Mucosa of rectum (tissue), 2 donors: Measurements from ENCODE around the gene FAM120A.
A peak's percentile ranks its signal among the peaks of the same experiment; 100 is the strongest.

Experiments used
- H3K27ac ChIP-seq, 2 donors: one replicate each; pipeline ENCODE4 v1.7.0; 2013; ENCODE audit warnings: inconsistent platforms in 2 of 2, low read depth in 2 of 2, low read length in 2 of 2
- H3K27me3 ChIP-seq, 2 donors: one replicate each; pipeline ENCODE4 v1.7.0; 2013; ENCODE audit warnings: low read length in 2 of 2; ENCODE audit not compliant: control insufficient read depth in 2 of 2, insufficient read depth in 2 of 2
- H3K36me3 ChIP-seq, 2 donors: one replicate each; pipeline ENCODE4 v1.7.0; 2013; ENCODE audit warnings: low read length in 2 of 2; ENCODE audit not compliant: control insufficient read depth in 2 of 2, insufficient read depth in 2 of 2
- H3K4me1 ChIP-seq, 2 donors: one replicate each; pipeline ENCODE4 v1.7.0; 2013; ENCODE audit warnings: low read length in 2 of 2, mild to moderate bottlenecking in 1 of 2; ENCODE audit not compliant: control insufficient read depth in 2 of 2, insufficient read depth in 2 of 2
- H3K4me3 ChIP-seq, 2 donors: one replicate each; pipeline ENCODE4 v1.7.0; 2013; ENCODE audit warnings: low read length in 2 of 2
- H3K9ac ChIP-seq, 2 donors: one replicate each; pipeline ENCODE4 v1.7.0; 2013; ENCODE audit warnings: low read length in 2 of 2, low read depth in 1 of 2, mild to moderate bottlenecking in 1 of 2
- H3K9me3 ChIP-seq, 2 donors: one replicate each; pipeline ENCODE4 v1.7.0; 2013; ENCODE audit warnings: low read length in 2 of 2; ENCODE audit not compliant: control insufficient read depth in 2 of 2
- donor health status: healthy.
- donor health status: Normal muscosa, but diverticular disease.

The FAM120A gene

DNA sequence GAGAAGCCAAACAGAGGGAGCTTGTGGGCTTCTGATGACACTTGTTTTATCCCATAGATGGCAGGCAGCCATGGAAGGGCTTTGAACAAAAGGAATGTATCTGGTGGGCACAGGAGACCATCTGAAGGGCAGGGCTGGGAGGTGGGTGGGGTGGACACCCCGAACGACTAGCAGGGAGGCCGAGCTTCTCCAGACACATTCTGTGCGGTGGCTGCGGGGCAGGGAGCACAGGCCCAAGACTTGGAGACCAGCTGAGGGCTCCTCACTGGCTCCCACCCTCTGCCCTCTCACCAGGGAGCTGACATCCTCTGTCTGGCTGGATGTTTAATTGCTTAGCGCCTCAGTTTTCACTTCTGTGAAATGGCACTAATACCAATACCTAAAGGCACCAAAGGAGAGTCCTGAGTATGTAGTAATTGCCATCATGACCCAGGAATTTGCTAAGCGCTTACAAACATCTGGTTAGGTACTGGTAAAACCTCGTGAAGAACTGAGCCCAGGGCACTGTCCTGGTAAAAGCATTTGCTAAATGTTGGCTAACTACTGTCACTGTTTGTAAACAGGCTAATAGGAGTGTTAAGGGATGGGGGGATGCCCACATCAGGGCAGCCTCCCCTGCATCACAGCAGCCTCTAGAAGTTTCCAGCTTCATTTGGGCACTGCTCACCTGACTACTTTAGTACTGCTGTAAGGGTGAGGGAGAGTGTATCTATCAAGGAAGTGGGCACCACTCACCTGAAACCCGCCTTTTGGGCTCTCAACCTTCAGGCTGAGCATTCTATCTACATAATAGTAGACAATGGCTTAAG, 122.8 kb downstream of the FAM120A start:
- Histone ChIP-seq H3K4me3 (no peak overlapping the region), H3K9ac (no peak overlapping the region), H3K27me3 (no peaks in the 10 kb centered on the region), H3K4me1 (peaks cover 18 to 23% of the 10 kb centered on the region in 2 donors), H3K27ac (no peak overlapping the region), H3K9me3 (no peaks in the 10 kb centered on the region), H3K36me3 (no peaks in the 10 kb centered on the region)

DNA sequence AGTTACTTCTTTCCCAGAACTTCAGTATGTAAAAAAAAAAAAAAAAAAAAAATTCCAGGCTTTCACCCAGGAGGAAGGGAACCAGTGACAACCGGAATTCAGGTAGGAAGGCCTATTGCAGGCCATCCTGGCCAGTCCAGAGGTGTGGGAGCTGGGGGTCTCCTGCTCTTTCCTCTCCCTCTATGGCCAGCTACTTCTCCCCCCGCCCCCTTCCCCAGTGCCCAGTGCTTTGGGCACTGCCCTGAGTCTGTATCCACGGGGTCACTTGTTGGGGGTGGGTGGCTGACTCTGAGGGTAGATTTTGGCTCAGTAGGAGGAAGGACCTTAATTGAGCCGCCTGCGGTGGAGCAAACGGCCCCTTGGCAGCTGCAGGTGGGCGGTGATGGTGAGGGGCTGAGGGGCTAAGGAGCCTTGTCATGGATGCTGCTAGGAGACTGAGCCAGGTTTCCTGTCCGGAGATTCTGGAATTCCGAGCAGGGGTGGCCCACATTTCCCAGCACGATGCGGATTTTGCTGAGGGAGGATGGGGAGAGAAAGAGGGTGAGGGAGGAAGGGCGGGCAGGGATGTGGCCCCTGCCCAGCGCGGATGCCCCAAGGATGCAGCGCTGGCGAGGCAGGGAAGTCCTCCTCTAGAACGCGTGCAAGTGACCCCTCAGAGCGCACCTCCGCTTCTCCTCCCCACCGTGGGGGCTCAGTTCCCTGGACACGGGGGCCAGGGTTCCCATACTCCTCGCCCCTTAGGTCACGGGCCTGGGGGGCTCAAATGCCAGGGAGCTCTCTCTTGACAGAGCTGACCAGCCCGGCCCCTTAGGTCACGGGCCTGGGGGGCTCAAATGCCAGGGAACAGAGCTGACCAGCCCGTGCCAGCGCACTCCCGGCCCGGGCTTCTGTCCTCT, 123.7 kb downstream of the FAM120A start:
- H3K9me3 ChIP-seq, result no peaks in the 10 kb centered on the region
- H3K4me3 ChIP-seq, result peak overlapping the region; percentile 75 to 81
- no peaks in the 10 kb centered on the region for H3K27me3 ChIP-seq
- peak overlapping the region; percentile 80 to 82 for H3K9ac ChIP-seq
- peaks cover 18 to 23% of the 10 kb centered on the region in 2 donors for H3K4me1 ChIP-seq
- H3K36me3 ChIP-seq, result no peaks in the 10 kb centered on the region
- H3K27ac ChIP-seq, result peak overlapping the region; percentile 79 to 80

DNA sequence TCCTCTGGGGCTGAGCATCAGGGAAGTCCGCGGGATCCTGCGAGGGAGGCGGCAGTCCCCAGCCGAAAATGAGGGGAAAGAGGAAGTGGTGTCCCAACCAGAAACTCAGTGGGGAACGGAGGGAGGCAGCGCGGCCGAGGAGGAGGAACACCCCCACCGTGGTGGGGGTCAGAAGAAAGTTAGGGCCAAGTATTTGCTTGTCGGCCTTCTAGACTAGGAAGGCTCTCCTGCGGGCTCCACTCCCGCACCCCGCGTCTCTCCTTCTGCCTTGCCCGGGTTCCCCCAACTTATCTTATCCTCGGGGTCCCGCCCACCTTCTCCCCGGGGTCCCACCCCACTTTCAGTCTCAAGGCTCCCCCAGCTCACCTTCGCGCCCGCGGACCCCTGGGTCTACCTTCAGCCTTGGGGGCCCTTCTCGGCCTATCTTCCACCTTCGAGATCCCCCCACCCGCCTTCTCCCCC, 124.3 kb downstream of the FAM120A start:
- Histone ChIP-seq H3K4me3 (peak overlapping the region; percentile 75 to 81), H3K27me3 (no peaks in the 10 kb centered on the region), H3K27ac (peak overlapping the region; percentile 79 to 80), H3K9ac (peak overlapping the region; percentile 80 to 82), H3K36me3 (no peaks in the 10 kb centered on the region), H3K9me3 (no peaks in the 10 kb centered on the region), H3K4me1 (peaks cover 21 to 23% of the 10 kb centered on the region in 2 donors)

DNA sequence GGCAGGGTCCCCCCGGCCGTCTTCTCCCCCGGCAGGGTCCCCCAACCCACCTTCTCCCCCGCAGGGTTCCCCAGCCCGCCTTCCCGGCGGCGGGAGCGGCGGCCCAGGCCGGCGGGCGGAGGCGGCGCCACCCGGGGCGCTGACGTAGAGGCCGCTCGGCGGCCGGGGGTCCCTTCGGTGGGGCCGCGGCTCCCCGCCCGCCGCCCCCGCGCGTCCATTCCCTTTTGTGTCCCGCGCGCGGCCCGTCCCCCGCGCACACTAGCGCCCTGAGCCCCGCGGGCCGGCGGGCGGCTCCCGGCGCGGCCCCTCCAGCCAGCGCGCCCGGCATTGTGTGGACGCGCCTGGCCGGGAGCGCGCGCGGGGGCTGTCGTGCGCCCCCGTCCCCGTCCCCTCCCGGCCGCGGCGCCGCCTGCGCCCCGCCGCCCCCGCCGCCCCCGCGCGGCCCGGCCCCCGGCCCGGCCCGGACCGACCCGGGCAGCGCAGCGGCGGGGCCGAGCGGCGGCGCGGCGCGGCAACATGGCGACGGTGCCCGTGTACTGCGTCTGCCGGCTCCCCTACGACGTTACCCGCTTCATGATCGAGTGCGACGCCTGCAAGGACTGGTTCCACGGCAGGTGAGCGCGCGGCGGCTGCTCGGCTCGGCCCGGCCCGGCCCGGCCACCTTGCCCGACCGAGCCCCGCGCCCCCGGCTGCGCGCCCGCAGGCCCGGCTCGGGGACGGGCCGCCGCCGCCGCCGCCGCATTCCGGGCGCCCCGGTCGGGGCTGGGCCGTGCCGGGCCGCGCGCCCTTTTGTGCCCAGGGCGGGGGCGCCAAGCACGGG, 125.0 kb downstream of the FAM120A start, which contains the start of gene PHF2:
Gene PHF2, plus strand, starts transcription at position 327 of the 820 bp plus-strand sequence. Its CDS starts 190 bp downstream, at position 517.
- no peaks in the 10 kb centered on the region for H3K36me3 ChIP-seq
- no peaks in the 10 kb centered on the region for H3K27me3 ChIP-seq
- H3K9me3 ChIP-seq, result no peaks in the 10 kb centered on the region
- H3K4me1 ChIP-seq, result peaks cover 23 to 27% of the 10 kb centered on the region in 2 donors
- H3K9ac ChIP-seq, result peak within 1 kb of the TSS; percentile 80 to 82
- H3K27ac ChIP-seq, result peak within 1 kb of the TSS; percentile 79 to 80
- peak within 1 kb of the TSS; percentile 75 to 81 for H3K4me3 ChIP-seq

DNA sequence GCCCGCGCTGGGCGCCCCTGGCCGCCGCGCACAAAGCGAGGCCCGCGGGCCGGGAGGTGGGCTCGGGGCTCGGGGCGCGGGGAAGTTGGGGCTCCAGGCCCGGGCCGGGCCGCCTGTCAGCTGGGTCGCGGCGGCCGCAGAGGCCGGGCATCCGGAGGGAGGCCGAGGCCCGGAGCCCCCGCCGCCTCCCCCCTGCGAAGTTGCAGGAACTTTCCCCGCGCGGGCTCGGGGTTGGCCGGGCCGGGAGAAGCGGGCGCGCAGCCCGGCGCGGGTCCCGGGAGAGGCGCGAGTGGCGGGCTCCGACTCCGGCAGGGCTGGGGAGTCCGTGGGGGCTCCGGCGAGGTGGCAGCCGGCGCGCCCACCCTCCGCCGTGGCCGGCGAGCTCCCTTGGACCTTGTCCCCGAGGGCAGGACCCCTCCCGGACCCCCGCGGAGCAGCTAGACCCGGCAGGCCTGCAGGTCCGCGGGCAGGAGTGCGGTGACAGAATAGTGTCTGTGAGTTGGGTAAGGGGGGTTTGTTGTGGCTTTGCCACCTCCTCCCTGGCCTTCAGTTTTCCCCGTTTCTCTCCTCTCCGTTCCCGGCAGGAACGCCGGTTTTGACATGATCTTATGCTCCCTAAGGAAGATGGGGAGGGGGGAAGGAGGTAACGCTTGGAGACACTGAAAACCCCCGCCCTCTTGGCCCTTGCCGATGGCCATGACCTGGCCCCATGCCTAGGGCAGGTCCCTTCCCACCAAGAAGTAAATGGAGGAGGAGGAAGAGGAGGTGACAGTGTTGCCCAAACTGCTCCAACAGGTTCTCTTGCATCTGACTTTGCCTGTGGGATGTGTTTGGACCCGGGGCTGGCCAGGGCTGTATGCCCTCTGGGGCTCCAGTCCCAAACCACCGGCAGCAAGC, 125.8 kb downstream of the FAM120A start:
- Histone ChIP-seq H3K27me3 (no peaks in the 10 kb centered on the region), H3K9me3 (no peaks in the 10 kb centered on the region), H3K4me3 (peak overlapping the region; percentile 61 to 76), H3K9ac (peak overlapping the region; percentile 75 to 82), H3K36me3 (no peaks in the 10 kb centered on the region), H3K4me1 (peaks cover 29 to 36% of the 10 kb centered on the region in 2 donors), H3K27ac (peak overlapping the region; percentile 40 to 63)

DNA sequence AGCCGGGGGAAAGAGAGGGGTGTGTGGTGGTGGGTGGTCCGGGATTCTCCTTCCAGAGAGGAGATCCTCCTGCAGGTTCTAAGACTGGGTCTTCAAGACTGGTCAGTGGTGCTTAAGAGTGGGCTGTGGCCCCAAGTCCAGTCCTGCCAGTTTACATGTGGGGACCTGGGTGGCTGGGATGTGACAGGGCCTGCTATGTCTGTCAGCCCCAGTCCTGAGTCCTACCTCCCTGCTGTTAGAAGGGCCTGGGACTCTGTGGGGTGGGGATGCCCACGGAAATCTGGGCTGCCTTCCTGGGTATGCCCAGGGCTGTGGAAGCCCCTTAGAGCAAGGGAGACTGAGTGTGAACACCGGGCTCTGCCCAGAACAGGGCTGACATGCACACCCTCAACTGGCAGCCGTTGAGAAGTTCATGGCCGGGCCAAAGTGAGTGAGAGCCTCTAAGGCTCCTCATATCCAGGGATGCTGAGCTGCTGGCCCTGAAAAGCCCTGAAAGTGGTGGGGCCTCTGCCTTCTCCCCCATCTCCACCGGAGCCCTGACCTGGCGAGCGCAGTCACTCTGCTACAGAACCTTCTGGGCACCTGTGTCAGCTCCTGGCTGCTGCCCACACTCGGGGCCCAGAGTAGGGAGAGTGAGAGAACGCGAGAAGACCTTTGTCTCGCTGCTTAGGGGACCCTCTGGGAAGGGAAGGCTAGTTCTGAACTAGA, 126.6 kb downstream of the FAM120A start:
- Histone ChIP-seq H3K9ac (peak overlapping the region in 1 of 2 donors; percentile 82), H3K4me3 (peak overlapping the region; percentile 61 to 76), H3K27me3 (no peaks in the 10 kb centered on the region), H3K9me3 (no peaks in the 10 kb centered on the region), H3K36me3 (no peaks in the 10 kb centered on the region), H3K4me1 (peaks cover 30 to 38% of the 10 kb centered on the region in 2 donors), H3K27ac (no peak overlapping the region)

DNA sequence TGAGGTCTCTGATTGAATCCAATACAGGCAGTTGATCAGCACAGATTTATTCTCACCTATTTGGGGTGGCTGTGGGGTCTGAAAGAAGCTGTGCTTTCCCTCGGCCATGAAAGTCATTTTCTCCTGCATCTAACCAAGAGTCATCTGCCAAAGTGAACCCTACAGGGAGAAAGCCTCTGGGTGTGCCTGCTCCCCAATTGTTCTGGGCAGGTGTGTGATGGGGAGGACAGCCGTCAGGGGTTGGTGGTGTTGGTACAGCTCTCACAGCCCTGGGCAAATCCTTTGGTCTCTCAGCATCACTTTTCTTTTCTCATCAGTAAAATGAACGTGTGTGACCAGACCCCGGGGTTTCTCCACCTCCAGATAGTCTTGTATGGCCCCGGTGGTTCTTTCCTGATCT, 127.4 kb downstream of the FAM120A start:
- no peak overlapping the region for H3K4me3 ChIP-seq
- peaks cover 30 to 38% of the 10 kb centered on the region in 2 donors for H3K4me1 ChIP-seq
- H3K9me3 ChIP-seq, result no peaks in the 10 kb centered on the region
- no peaks in the 10 kb centered on the region for H3K36me3 ChIP-seq
- H3K27ac ChIP-seq, result no peak overlapping the region
- no peaks in the 10 kb centered on the region for H3K27me3 ChIP-seq
- H3K9ac ChIP-seq, result no peak overlapping the region

DNA sequence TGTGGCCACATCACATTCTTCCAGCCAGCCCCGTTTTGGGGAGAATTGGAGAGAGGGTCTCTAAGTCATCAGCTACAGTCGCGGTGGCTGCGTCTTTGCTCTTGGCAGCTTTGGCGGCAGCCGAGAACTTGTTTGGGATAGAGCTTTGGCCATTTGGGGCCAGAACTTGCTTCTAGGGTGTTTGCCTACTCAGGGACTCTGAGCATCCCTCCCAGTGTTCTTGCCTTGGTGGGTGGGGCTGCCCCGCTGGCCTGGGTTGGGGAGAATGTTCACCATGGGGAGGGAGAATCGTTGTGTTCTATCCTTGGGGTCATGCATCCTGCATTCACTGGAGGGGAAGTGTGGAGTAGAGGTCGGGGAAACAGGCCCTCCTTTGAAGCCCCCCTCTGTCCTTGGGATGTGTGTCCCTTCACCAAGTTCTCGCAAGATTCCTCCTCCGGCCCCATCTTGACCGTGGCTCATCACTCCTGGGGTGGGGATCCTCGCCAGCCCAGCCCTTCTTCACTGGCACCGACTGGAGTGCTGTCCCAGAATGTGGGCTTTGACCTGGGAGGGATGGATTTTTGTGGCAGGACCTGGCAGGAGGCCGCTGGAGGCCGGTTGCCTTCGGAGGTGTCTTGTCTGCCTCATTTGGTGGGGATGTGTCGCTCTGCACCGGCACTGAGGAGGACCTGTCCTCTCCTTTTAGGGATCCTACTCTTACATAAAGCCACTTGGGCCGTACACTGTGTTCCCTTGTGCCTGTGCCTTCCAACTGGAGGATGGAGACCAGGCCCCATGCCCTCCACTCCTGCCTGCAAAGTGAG, 128.4 kb downstream of the FAM120A start:
- no peak overlapping the region for H3K9ac ChIP-seq
- H3K4me1 ChIP-seq, result peaks cover 23 to 37% of the 10 kb centered on the region in 2 donors
- H3K9me3 ChIP-seq, result no peaks in the 10 kb centered on the region
- no peaks in the 10 kb centered on the region for H3K27me3 ChIP-seq
- H3K36me3 ChIP-seq, result no peaks in the 10 kb centered on the region
- H3K4me3 ChIP-seq, result no peak overlapping the region
- no peak overlapping the region for H3K27ac ChIP-seq
